Measurements from ENCODE around the gene PAPPA2. TPM values are rescaled to one million over a fixed set of nuclear protein-coding genes. Genes with fewer than 3 reads are reported as not detected.

Gene PAPPA2
- total and polyA plus RNA-seq, 12 donors = 0.06 to 1.3 (median 0.29) TPM

DNA sequence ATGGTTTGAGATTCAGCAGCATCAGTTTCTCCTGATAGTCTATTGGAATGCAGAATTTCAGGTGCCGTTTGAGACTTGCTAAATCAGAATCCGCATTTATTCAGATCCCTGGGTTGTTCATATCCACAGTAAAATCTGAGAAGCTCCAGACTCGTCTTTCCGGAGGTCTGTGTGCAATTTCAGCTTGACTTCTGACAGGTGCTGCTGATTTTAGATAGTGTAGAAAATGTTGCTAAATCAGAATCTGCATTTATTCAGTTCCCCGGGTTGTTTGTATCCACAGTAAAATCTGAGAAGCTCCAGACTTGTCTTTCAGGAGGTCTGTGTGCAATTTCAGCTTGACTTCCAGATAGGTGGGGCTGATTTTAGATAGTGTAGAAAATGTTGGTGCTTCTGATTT, 113.7 kb downstream of the PAPPA2 start:
- no peaks in the 10 kb centered on the region for H3K4me1 ChIP-seq
- intact Hi-C loops (cut with DNase I) = loop anchor here in 1 of 10 donors (10.0 kb wide), 1 partner anchor 108 kb away; no protein-coding TSS in a partner anchor
- no peak overlapping the region for H3K4me3 ChIP-seq
- no peak for DNase-seq
- H3K36me3 ChIP-seq = no peaks in the 10 kb centered on the region
- H3K27me3 ChIP-seq = no peaks in the 10 kb centered on the region
- TF ChIP-seq, protein P1, sequence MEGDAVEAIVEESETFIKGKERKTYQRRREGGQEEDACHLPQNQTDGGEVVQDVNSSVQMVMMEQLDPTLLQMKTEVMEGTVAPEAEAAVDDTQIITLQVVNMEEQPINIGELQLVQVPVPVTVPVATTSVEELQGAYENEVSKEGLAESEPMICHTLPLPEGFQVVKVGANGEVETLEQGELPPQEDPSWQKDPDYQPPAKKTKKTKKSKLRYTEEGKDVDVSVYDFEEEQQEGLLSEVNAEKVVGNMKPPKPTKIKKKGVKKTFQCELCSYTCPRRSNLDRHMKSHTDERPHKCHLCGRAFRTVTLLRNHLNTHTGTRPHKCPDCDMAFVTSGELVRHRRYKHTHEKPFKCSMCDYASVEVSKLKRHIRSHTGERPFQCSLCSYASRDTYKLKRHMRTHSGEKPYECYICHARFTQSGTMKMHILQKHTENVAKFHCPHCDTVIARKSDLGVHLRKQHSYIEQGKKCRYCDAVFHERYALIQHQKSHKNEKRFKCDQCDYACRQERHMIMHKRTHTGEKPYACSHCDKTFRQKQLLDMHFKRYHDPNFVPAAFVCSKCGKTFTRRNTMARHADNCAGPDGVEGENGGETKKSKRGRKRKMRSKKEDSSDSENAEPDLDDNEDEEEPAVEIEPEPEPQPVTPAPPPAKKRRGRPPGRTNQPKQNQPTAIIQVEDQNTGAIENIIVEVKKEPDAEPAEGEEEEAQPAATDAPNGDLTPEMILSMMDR (IDR thresholded peaks at IDR 0.05) = no peak
- no peak for ATAC-seq
- no peaks in the 10 kb centered on the region for H3K9me3 ChIP-seq
- no peak overlapping the region for H3K27ac ChIP-seq
- 63 to 78% methylated on average over 5 of the region's 5 CpGs for WGBS, 2 donors

DNA sequence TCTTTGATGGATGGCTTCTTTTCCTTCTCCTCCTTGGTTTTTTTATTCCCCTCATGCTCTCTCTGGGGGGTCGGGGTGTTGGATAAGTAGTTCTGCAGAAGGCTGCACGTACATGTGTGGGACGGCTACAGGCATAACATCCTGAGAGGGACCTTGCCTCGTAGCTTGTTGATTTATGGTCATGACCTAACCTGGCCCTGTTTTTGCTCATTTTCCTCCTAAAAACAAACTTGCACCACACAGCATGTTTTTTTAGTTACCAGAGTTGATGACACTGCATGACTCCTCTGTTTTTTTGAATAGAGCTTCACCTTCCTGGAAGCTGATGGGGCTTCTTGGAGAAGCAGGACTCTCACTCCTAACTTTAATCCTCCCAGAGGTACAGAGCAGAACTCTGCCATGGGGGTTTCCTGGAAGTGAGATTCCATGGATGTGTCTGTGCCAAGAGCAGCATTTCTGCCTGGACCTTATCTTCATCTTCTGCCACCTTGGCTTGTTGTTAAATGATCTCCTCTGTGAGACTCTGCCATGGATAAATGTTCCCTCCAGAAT, 114.7 kb downstream of the PAPPA2 start:
- Histone ChIP-seq H3K27me3 (no peaks in the 10 kb centered on the region), H3K9me3 (no peaks in the 10 kb centered on the region), H3K4me1 (no peaks in the 10 kb centered on the region), H3K27ac (no peak overlapping the region), H3K36me3 (no peaks in the 10 kb centered on the region), H3K4me3 (no peak overlapping the region)
- TF ChIP-seq, protein P1 (IDR thresholded peaks at IDR 0.05) = no peak
- no peak for DNase-seq
- ATAC-seq = no peak
- intact Hi-C loops (cut with DNase I) = loop anchor here in 1 of 10 donors (10.0 kb wide), 1 partner anchor 107 kb away; no protein-coding TSS in a partner anchor
- WGBS, 2 donors = 42 to 56% methylated on average over 4 of the region's 4 CpGs

GRCh38 chr1:176579087-176579486, 116.1 kb downstream of the PAPPA2 start:
- TF ChIP-seq, protein P1 (IDR thresholded peaks at IDR 0.05) = no peak
- no peak for DNase-seq
- Histone ChIP-seq H3K4me3 (no peak overlapping the region), H3K36me3 (no peaks in the 10 kb centered on the region), H3K9me3 (no peaks in the 10 kb centered on the region), H3K27ac (no peak overlapping the region), H3K27me3 (no peaks in the 10 kb centered on the region), H3K4me1 (no peaks in the 10 kb centered on the region)
- intact Hi-C loops (cut with DNase I) = loop anchor here in 1 of 10 donors (10.0 kb wide), 1 partner anchor 106 kb away; no protein-coding TSS in a partner anchor
- 65 to 70% methylated on average over 3 of the region's 3 CpGs for WGBS, 2 donors
- no peak for ATAC-seq

- 89 to 92% methylated on average over 16 of the region's 16 CpGs for WGBS, 2 donors
- TF ChIP-seq, protein P1 (IDR thresholded peaks at IDR 0.05) = no peak
- no peak overlapping the region for H3K27ac ChIP-seq
- H3K27me3 ChIP-seq = no peaks in the 10 kb centered on the region
- intact Hi-C loops (cut with DNase I) = no loop called here
- no peaks in the 10 kb centered on the region for H3K9me3 ChIP-seq
- DNase-seq (no peak), ATAC-seq (no peak)
- no peaks in the 10 kb centered on the region for H3K36me3 ChIP-seq
- no peaks in the 10 kb centered on the region for H3K4me1 ChIP-seq
- no peak overlapping the region for H3K4me3 ChIP-seq
Measured at GRCh38 chr1:176595217-176595616, 132.2 kb downstream of the PAPPA2 start.
